HEK293 (cell line): ENCODE results near the gene BTRC.

Experiments
- CTCF ChIA-PET: fragments of 350-600 bp; formaldehyde crosslinking; extraction: SDS; loops from one replicate; lab custom pipeline; 2021; ENCODE audit warnings: antibody characterized with exemption; lab: Yijun Ruan, JAX
- POLR2A ChIA-PET: fragments of 300-600 bp; formaldehyde crosslinking; extraction: SDS; loops from one replicate; lab custom pipeline; 2020; ENCODE audit warnings: antibody characterized with exemption, inconsistent platforms; lab: Yijun Ruan, JAX
- H3K27ac ChIP-seq: fragments of 200-500 bp; sonication (Bioruptor generic); 2 replicates; pipeline ENCODE4 v1.5.1; 2014; ENCODE audit warnings: low read depth, low read length, control low read depth, inconsistent platforms; ENCODE audit errors: extremely low read depth
- H3K36me3 ChIP-seq, 2 experiments: fragments of 200-500 bp in 1 of 2; sonication (Bioruptor generic) in 1 of 2; 1 replicate in 1 of 2; 2 replicates in 1 of 2; pipeline ENCODE4 v1.5.1; 2014 to 2017; ENCODE audit warnings: inconsistent platforms in 2 of 2, low read length in 2 of 2; ENCODE audit not compliant: control insufficient read depth in 2 of 2, insufficient read depth in 1 of 2
- H3K4me1 ChIP-seq: fragments of 200-500 bp; sonication (Bioruptor generic); 2 replicates; pipeline ENCODE4 v1.5.1; 2014; ENCODE audit warnings: mild to moderate bottlenecking, low read length, inconsistent platforms; ENCODE audit not compliant: control insufficient read depth, insufficient read depth
- H3K4me3 ChIP-seq: 2 replicates; pipeline ENCODE4 v1.5.1; 2011; ENCODE audit warnings: low read depth, mild to moderate bottlenecking, control low read depth, low read length, moderate library complexity
- H3K9me3 ChIP-seq: fragments of 200-500 bp; sonication (Bioruptor generic); 2 replicates; pipeline ENCODE4 v1.5.1; 2014; ENCODE audit warnings: low read depth, low read length, inconsistent platforms; ENCODE audit not compliant: control insufficient read depth, insufficient read depth
- BCL6B ChIP-seq: fragments of 450-650 bp; formaldehyde crosslinking; IDR thresholded peaks from 2 replicates; pipeline ENCODE4 v1.5.1; 2017; ENCODE audit warnings: missing biosample characterization, missing genetic modification characterization
- IKZF3 ChIP-seq: fragments of 450-650 bp; IDR thresholded peaks from 2 replicates; pipeline ENCODE4 v1.5.0; 2018; ENCODE audit warnings: missing biosample characterization, mild to moderate bottlenecking, missing genetic modification characterization, moderate library complexity
- KLF8 ChIP-seq: fragments of 450-650 bp; formaldehyde crosslinking; IDR thresholded peaks from 2 replicates; pipeline ENCODE4 v1.5.1; 2016; ENCODE audit warnings: missing biosample characterization, missing genetic modification characterization
- OVOL3 ChIP-seq: fragments of 450-650 bp; formaldehyde crosslinking; IDR thresholded peaks from 2 replicates; pipeline ENCODE4 v1.5.1; 2016; ENCODE audit warnings: missing biosample characterization, missing genetic modification characterization
- YY2 ChIP-seq: fragments of 450-650 bp; formaldehyde crosslinking; IDR thresholded peaks from 2 replicates; pipeline ENCODE4 v1.5.1; 2016; ENCODE audit warnings: missing biosample characterization, missing genetic modification characterization
- ZBTB48 ChIP-seq: fragments of 450-650 bp; formaldehyde crosslinking; IDR thresholded peaks from 2 replicates; pipeline ENCODE4 v1.5.1; 2016; ENCODE audit warnings: missing biosample characterization, missing genetic modification characterization
- ZBTB6 ChIP-seq: fragments of 450-650 bp; formaldehyde crosslinking; IDR thresholded peaks from 2 replicates; pipeline ENCODE4 v1.5.1; 2017; ENCODE audit warnings: missing biosample characterization, missing genetic modification characterization
- ZFP3 ChIP-seq: fragments of 450-650 bp; formaldehyde crosslinking; IDR thresholded peaks from 2 replicates; pipeline ENCODE4 v1.5.1; 2016; ENCODE audit warnings: low read depth, missing biosample characterization, missing genetic modification characterization
- ZNF10 ChIP-seq: fragments of 450-650 bp; formaldehyde crosslinking; IDR thresholded peaks from 2 replicates; pipeline ENCODE4 v1.5.1; 2017; ENCODE audit warnings: missing biosample characterization, missing genetic modification characterization
- ZNF184 ChIP-seq: fragments of 450-650 bp; IDR thresholded peaks from 2 replicates; pipeline ENCODE4 v1.5.1; 2018; ENCODE audit warnings: missing biosample characterization, mild to moderate bottlenecking, missing genetic modification characterization
- ZNF24 ChIP-seq: fragments of 450-650 bp; formaldehyde crosslinking; IDR thresholded peaks from 2 replicates; pipeline ENCODE4 v1.5.1; 2016; ENCODE audit warnings: missing biosample characterization, missing genetic modification characterization
- ZNF292 ChIP-seq: fragments of 450-650 bp; formaldehyde crosslinking; IDR thresholded peaks from 2 replicates; pipeline ENCODE4 v1.5.1; 2016; ENCODE audit warnings: low read depth, missing biosample characterization, missing genetic modification characterization, borderline replicate concordance
- ZNF362 ChIP-seq: fragments of 450-650 bp; formaldehyde crosslinking; IDR thresholded peaks from 2 replicates; pipeline ENCODE4 v1.5.1; 2016; ENCODE audit warnings: missing biosample characterization, missing genetic modification characterization
- ZNF404 ChIP-seq: fragments of 450-650 bp; formaldehyde crosslinking; IDR thresholded peaks from 2 replicates; pipeline ENCODE4 v1.5.1; 2017; ENCODE audit warnings: missing biosample characterization, missing genetic modification characterization
- ZNF658 ChIP-seq: fragments of 450-650 bp; formaldehyde crosslinking; IDR thresholded peaks from 2 replicates; pipeline ENCODE4; 2016; ENCODE audit warnings: missing biosample characterization, missing genetic modification characterization
- ZNF677 ChIP-seq: fragments of 450-650 bp; IDR thresholded peaks from 2 replicates; pipeline ENCODE4 v1.5.0; 2018; ENCODE audit warnings: missing biosample characterization, mild to moderate bottlenecking, missing genetic modification characterization, moderate library complexity
- ZNF692 ChIP-seq: fragments of 450-650 bp; formaldehyde crosslinking; IDR thresholded peaks from 2 replicates; pipeline ENCODE4 v1.5.1; 2016; ENCODE audit warnings: missing biosample characterization, missing genetic modification characterization

BTRC gene

GRCh38 chr10:101321073-101321472 lies 32.9 kb upstream of the BTRC start (continued):
- no peak for TF ChIP-seq ZNF362 (tag by site-specific recombination)
- no peak for TF ChIP-seq BCL6B (tag by site-specific recombination)
- TF ChIP-seq KLF8 (tag by site-specific recombination) = no peak
- no peak for TF ChIP-seq ZBTB6
- no peak for TF ChIP-seq YY2 (tag by site-specific recombination)
- no peak for TF ChIP-seq ZNF692 (tag by site-specific recombination)
- TF ChIP-seq ZNF658 (tag by site-specific recombination) = no peak

GRCh38 chr10:101322266-101323108 lies 31.5 kb upstream of the BTRC start:
- ChIA-PET CTCF (no interaction called here), POLR2A (no interaction called here)
- H3K4me1 ChIP-seq = no peaks in the 10 kb centered on the region
- H3K9me3 ChIP-seq = no peaks in the 10 kb centered on the region
- TF ChIP-seq ZFP3 (tag by site-specific recombination) (no peak), ZBTB48 (tag by site-specific recombination) (no peak), OVOL3 (tag by site-specific recombination) (no peak), ZNF677 (tag by site-specific recombination) (no peak), ZNF24 (tag by site-specific recombination) (no peak), ZNF658 (tag by site-specific recombination) (no peak)
- no peak overlapping the region for H3K27ac ChIP-seq
- no peaks in the 10 kb centered on the region for H3K36me3 ChIP-seq
- H3K4me3 ChIP-seq = no peak overlapping the region

GRCh38 chr10:101323495-101323894 lies 30.5 kb upstream of the BTRC start:
- POLR2A ChIA-PET = no interaction called here
- CTCF ChIA-PET = no interaction called here
- TF ChIP-seq ZNF10 (tag by site-specific recombination) (no peak), ZNF404 (tag by site-specific recombination) (no peak), ZNF184 (tag by site-specific recombination) (no peak), ZNF292 (tag by site-specific recombination) (no peak), IKZF3 (tag by site-specific recombination) (no peak), ZNF24 (tag by site-specific recombination) (no peak)
- Histone ChIP-seq H3K27ac (no peak overlapping the region), H3K36me3 (no peaks in the 10 kb centered on the region), H3K4me3 (no peak overlapping the region), H3K4me1 (no peaks in the 10 kb centered on the region), H3K9me3 (no peaks in the 10 kb centered on the region)
